HG02938 (cell line): ENCODE results near the gene MLPH.

Experiments
- ATAC-seq: cut with Tn5 transposase; IDR thresholded peaks from one replicate; pipeline ENCODE4 v1.9.1; 2021; ENCODE audit warnings: mild to moderate bottlenecking, moderate library complexity; ENCODE audit not compliant: unreplicated experiment

The MLPH gene

DNA sequence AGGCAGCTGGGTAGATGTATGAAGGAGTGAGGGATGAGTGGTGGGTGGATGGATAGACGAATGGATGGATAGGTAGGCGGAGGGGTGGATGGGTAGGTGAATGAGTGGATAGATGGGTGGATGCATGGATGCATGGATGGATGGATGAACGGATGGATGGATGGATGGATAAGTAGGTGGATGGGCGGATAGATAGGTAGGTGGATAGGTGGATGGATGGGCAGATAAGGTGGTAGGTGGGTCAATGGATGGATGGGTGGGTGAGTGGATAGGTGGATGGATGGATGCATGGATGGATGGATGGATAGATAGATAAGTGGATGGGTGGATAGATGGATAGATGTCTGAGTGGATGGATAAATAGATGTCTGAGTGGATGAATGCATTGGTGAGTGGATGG, 30.1 kb downstream of the MLPH start:
- no peak for ATAC-seq

DNA sequence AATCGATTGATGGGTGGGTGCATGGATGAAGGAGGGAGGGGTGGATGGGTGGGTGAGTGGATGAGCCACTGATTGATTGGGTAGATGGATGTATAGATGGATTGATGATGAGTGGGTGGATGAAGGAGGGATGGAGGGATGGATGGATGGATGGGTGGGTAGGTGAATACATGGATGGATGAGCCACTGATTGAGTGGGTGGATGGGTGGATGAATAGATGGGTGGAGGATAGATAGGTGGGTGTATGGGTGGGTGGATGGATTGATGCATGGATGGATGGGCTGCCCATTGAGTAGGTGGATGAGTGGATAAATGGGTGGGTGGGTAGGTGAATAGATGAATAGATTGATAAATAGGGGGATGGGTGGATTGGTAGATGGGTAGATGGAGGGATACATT, 30.9 kb downstream of the MLPH start:
- no peak for ATAC-seq

DNA sequence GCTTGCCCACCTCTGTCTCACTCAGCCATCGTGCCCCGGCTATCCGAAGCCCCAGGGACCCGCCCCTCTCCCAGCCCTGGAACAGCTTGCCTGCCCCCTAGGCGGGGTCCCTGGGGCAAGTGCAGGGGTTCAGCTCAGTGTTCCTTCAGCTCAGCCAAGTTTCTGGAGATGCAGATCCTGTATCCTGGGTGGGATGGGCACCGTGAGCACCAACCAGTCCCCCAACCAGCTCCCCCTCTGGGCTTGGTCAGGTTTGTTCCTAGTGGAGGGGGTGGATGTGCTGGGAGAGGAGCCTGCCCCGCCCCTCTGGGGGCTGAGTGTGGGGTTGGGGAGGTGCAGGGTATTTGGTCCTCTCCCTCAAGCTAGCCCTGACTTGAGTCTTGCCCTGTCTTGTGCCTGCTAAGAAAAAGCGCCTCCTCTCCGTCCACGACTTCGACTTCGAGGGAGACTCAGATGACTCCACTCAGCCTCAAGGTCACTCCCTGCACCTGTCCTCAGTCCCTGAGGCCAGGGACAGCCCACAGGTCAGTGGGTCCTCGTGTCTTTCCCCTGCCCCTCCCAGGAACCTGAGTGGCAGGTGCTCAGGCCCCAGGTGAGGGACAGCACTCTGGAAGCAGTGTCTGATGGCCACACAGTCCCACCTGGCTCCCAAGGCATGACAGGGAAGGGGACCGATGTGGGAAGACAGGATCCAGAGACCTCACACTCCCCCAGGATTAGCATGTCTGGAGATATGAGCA, 32.6 kb downstream of the MLPH start:
- ATAC-seq, result no peak

DNA sequence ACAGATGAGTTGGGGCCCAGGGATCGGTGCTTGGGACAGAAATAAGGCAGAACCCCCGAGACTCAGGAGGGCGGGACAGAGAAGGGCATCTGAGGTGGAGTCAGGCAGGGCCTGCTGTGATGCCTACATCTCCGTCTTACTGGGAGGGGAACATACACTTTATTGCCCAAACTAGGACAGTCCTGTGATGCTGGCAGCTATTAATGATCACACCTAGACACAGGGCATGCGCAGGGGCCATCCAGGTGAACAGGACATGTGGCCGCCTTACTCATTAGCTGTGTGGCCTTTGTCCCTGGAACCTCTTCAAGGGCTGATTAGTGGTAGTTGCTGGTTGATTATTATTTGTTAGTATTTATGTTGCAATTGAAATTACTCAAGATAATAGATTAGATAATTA, 33.2 kb downstream of the MLPH start:
- ATAC-seq, result no peak

DNA sequence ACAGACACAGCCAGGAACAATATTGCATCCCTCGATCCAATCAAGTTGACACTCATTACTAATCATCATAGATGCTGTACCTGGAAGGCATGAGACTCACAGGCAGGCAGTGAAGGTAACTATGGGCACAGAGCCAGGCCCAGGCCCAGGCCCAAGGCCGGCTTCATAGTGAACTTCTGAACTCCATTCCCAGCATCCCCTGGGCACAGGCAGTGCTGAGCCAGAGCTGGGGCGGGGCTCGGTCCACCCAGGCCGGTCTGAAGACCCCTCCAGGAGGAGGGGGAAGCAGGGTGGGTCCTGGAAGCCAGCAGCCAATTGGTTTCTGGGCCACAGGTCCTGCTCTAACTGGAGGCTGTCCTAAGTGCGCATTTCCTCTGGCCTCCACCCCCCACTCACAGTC, 37.6 kb downstream of the MLPH start:
- ATAC-seq, result no peak

DNA sequence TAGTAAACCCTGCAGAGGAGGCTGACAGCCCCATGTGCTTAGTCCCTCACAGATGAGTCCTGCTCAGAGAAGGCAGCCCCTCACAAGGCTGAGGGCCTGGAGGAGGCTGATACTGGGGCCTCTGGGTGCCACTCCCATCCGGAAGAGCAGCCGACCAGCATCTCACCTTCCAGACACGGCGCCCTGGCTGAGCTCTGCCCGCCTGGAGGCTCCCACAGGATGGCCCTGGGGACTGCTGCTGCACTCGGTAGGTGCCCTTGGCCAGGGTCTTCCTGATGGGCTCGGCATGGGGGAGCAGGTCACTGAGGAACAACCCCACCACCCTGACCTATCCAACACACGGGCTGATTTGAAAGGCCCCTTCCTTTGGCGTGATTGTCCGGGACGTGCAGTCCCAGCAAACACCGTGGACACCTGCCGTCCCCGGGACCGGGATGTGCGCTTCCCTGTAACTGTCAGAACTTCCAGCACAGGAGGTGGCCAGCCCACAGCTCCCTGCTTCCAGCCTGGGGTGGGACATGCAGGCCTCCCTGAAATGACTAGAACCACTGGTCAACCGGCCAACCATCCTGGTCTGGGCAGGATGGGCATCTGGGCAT, 38.6 kb downstream of the MLPH start:
- ATAC-seq, result no peak

DNA sequence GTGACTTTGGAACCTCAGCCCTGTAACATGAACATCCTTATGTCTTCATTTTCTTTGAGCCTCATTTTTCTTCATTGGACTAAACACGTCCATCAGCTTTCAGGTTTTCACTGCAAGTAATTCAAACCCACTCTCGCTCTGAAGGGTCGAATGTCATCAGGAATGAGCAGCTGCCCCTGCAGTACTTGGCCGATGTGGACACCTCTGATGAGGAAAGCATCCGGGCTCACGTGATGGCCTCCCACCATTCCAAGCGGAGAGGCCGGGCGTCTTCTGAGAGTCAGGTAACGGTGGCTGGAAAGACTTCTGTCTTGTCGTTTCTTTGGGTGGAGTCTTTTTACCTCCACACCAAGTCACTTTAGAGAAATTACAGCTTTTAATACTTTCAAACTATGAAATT, 40.2 kb downstream of the MLPH start:
- no peak for ATAC-seq

DNA sequence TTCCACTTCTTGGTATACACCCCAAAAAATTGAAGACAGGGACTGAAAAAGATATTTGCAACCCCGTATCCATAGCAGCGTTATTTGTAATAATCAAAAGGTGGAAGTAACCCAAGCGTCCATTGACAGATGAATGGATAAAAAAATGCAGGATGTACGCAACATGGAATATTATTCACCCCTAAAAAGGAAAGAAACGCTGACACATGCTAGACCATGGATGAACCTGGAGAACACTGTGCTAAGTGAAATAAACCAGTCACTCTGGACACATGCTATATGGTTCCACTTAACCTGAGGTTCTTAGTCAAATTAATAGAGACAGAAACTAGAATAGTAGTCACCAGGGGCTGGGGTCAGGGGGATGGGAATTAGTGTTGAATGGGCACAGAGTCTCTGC, 40.7 kb downstream of the MLPH start:
- no peak for ATAC-seq

DNA sequence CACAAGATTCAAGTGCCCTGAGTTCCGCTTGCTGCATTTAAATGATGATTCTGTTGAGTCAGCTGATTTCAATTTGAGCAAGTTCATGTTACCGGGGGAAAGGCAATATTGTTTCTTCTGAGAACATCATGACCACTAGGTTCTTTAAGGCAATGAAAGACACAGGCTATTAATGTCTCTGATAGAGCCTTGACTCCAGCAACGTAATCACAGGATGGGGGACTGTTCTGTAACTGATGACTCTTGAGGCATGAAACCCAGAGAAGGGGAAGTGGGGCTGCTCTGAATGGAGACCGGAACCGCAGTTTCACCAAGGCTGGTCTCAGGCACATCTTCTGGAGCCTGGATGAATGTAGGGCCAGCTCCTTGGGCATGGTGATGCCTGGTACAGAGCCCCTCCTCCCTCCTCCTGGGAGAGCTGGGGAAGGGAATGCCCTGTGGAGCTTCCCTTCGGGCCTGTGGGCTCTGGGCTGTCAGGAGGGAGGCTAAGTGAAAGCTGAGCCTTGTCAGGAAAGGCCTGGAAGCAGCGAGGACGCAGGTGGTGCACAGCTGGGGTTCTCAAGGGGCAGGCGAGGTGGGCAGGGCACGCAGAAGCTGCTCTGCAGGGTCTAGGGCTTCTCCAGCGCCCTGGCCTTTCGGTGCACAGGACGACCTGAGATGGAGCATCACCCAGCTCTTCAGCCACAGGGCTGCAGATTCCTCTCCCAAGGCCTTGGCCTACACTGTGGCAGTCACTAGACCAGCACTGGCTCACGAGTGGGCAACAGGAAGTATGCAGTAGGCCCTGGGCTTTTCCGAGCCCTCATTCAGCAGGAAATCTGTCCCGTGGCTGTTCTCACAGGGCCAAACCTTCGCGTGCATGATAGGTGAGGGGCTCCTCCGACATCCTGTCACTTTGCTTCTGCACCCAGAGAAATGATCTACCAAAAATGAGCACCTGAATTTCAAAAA, 42.7 kb downstream of the MLPH start:
- ATAC-seq, result peak; percentile 81

DNA sequence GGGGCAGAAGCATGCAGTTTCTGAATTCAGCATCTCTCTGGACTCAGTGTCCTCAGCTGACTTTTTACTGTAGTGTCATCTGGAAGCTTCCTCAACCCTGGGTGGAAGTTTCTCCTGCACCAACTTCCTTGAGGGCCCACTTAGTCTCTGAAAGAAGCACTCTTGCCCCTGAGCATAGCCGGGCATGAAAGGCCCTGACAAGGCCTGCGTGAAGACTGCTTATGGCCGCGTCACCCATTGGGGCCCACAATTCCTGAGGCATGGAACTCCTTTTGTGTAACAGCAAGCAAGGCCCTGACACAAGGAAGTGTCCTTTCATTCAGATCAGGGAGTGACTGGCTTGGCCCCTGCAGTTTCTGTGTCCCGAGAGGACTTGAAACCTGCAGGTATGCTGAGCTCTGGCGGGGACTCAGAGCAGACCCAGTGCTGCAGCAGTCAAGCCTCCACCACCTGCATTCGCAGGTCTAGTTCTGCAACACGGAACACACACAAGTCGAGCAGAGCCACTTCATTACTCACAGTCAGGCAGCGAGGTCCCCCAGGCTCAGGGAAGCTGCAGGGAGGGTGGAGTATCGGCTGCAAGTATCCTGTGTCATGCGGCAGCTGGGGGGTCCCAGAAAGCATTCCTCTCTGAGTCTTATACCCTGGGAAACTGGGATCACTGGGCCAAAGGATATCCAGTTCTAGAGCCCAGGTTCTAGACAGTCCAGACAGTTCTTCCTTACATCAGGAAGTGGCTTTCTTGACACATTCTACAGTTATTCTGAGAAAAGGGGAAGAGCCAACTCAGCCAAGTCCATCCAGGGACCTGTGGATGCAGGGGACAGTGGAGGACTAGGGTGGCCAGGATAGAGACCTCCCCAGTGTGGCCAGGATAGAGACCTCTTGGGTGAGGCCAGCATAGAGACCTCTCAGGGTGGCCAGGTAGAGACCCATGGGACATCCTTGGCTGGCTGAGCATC, 43.7 kb downstream of the MLPH start:
- no peak for ATAC-seq

DNA sequence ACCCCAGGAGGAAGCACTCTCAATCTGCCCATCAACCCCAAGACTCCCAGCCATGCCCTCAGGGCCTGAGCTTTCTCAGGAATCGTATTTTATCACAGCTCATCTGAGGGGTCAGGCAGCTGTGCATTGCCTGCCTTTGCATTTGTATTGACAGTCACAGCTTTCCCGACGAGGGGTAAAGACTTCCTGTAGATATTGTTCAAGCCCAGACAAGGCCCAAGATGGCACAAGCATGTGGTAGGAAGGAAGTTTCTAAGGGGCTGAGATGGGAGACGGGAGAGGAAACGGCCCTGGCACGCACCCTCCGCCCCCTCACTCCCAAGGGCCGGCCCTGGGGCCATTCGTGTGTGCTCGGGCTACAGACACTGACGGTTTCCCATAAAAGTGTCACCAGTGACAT, 45.1 kb downstream of the MLPH start:
- ATAC-seq, result no peak

DNA sequence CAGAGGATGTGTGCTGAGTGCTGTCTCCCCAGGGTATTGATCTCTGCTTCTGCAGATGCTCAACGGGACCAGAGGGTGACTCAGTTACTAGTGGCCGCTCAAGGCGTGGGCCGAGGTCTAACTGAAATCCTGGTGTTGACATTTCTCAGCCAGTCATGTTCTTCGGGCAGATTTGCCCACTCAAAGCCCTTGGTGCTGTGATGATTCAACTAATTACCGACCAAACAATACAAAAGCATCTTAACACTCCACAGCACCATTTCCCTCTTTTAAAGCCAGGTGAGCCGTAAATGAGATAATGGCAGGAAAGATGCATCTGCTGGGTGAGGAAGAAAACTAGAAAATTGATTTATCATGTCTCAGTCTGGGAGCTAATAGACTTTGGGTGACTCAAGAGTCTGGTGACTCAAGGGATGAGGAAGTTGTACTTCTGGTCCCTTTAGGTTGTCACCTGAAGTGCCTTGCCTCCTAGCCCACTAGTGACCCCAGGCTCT, 46.7 kb downstream of the MLPH start:
- ATAC-seq, result no peak

DNA sequence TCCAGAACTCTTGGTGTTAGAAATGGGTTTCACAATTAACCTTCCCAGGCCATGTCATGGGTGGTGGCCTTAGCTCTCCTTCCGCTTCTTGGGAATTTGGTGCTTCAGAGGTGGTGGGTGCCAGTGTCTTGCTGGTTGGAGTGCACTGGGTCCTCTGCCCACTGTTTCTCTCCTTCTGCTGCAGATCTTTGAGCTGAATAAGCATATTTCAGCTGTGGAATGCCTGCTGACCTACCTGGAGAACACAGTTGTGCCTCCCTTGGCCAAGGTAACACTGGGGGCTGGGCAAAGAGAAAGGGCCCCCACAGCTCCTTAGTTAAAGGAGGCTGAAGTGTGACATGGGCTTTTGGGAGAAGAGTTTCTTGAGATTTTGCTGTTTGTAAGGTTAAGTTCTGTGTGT, 47.3 kb downstream of the MLPH start:
- ATAC-seq, result no peak

DNA sequence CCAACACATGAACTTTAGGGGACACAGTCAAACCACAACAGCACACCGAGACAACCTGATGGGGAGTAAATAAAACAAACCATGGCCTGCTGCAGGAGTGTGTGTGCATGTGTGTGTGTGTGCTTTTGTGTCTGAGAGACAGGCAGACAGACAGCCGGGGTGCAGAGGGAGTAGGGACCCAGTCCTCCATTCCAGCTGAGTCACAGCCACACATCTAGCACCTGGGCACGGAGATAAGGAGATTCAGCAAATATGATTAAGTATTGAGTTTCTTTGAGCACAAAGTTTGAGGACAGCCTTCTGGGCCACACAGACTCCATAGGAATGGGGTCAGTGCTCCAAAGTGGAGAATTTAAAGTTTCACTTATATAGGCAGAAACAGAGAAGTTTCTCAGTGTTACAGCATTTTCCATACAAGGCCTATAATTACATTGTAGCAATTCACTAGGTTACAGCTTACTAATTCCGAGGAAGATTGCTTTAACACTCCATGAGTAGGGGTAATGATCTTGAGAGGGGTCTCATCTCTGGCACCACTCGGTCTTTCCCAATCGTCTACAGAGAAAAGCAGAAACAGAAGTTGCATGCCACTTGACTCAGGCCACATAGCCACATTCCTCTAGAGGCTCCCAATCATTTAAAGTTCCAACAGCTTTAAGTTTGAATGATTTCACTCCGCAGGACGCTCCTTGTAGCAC, 48.5 kb downstream of the MLPH start:
- no peak for ATAC-seq

DNA sequence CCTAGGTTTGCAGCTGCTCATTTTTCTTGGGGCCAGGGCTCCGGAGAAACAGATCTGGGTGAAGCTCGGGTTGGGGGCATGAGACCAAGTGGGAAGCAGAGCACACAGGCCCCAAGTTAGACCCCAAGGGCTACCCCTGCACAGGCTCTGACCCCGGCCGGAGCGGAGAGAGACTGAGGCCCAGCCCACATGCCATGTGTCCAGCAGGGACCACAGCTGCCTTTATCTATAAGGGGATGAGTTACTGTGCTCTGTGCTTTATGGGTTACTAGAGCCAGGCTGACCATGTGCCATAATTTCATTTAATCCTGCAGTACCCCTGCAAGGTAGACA, 49.0 kb downstream of the MLPH start:
- ATAC-seq, result no peak

DNA sequence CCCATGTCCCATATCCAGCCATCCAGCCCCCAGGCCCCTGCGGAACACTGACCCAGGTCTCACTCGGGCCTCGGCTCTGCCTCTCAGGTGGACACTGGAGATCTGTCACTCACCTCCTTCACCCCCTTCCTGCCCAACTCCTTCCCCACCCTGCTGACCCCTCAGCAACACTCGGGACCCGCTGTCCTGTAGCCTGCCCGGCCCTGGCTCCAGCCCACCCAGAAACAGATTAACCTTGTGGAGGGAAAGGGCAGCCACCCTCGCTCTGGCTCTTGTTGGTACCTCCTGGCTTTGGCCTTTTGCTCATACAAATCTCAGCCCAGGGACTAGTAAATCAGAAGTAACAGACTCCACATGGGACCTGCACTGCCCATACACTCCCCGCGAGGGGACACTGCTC, 49.6 kb downstream of the MLPH start:
- ATAC-seq, result no peak

DNA sequence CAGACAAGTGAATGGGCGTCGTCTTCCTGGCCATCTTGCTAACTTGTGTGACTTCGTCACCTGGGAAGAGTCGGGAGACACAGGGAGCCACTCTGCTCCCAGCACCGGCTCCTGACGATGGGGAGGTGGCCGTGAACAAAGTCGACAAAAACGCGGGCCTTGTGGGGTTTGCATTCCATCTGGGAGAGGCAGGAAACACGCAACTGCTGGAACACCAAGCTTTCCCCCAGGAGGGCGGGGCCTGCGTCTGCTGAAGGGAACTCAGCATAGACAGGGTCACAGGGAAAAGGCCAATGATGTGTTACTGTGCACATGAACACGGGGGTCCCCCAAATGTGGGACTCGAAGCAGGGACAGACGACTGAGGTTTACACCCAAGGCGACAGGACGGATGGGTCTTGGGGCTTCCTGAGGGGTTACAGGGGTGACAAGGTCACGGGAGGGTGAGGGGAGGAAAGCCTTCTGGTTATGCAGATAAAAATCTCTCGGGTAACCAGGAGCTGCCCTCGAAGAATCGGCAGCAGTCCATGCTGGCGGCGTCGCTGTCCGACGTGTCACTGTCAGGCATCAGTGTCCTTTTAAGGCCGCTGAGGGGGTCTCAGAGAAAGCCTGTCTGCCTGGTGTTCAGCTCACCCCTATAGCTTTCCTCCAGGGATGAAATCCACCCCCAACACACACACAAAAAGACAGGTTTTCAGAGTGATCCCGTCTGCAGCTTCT, 51.1 kb downstream of the MLPH start:
- no peak for ATAC-seq

DNA sequence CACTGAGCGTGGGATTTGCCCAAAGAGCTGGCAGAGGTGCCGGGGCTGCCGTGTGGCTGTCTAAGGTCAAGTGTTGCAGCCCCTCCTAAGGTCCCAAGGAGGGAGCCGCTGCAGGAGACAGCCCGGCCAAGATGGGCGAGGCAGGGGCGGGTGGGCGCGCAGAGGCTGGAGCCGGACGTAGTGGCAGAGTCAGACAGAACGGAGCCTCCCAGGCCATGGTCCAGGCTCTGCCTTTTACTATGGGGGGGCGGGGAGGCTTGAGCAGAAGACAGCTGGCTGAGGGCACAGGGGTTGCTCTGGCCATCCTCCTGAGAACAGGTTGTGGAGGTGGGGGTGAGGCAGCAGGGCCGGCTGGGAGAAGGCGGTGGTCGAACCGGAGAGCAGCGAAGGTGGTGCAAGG, 51.9 kb downstream of the MLPH start:
- ATAC-seq, result no peak

DNA sequence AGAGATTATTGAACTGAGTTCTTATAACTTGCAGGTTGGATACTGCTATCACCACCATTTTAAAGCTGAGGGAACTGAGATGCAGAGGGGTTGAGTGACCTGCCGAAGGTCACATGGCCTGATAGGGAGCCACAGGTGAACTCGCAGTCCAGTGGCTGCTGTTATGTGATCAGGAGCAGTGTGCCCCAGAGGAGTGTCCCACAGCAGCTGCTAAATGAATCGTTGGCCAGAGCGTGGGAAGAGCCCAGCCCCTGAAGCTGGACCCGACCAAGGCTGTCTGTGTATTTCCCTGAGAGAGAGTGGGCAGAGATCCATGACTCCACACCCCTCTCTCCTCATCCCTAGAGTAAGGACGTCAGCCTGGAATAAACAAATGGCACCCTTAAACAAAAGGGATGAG, 52.6 kb downstream of the MLPH start:
- ATAC-seq, result no peak
